ENCODE measurements around the gene CCT5. TPM values are rescaled to one million over a fixed set of nuclear protein-coding genes. Genes with fewer than 3 reads are reported as not detected.

The CCT5 gene
- total and polyA plus RNA-seq, 10 of the 15 experiments (the other 5 are each of a cell fraction or from before 2014, with no cell fraction given) = 376 to 637 (median 543) TPM

GRCh38 chr5:10275460-10275859, 25.4 kb downstream of the CCT5 start:
- in situ Hi-C loops (cut with MboI) (loop anchor here (5.0 kb wide), 1 partner anchor 142 kb away; no protein-coding TSS in a partner anchor), intact Hi-C loops (cut with micrococcal nuclease; ENCODE audit: unreplicated experiment) (no loop called here)
- ChIA-PET SMC1A (ENCODE audit: uncharacterized antibody, unreplicated experiment) (no interaction called here), RAD21 (ENCODE audit: unreplicated experiment) (no interaction called here), POLR2A (no interaction called here), CTCF (no interaction called here)
- TF ChIP-seq ZNF207 (IDR thresholded peaks at IDR 0.05; ENCODE audit: borderline replicate concordance) (no peak), NFIC (IDR thresholded peaks at IDR 0.05; ENCODE audit: low read depth, low read length) (no peak), POU2F2 (IDR thresholded peaks at IDR 0.05; ENCODE audit: borderline replicate concordance, low read depth, low read length) (no peak), TAF1 (IDR thresholded peaks at IDR 0.05; ENCODE audit: borderline replicate concordance, low read depth, low read length) (no peak), FOXM1 (IDR thresholded peaks at IDR 0.05; ENCODE audit: low read depth, low read length) (no peak), FOXK2 (IDR thresholded peaks at IDR 0.05) (no peak), YBX1 (IDR thresholded peaks at IDR 0.05) (no peak)
- H3K4me1 ChIP-seq (ENCODE audit: control insufficient read depth, insufficient read depth, low read length) = peaks cover 1% of the 10 kb centered on the region; the same call in 1 of the 2 replicates
- WGBS (ENCODE audit: insufficient coverage, insufficient replicate concordance, low lambda C conversion rate, missing lambda C conversion rate) = 40% methylated on average over 10 of the region's 10 CpGs
- FAIRE-seq = no peak
- no peaks in the 10 kb centered on the region for H3K36me3 ChIP-seq (ENCODE audit: control insufficient read depth in 2 of 2, insufficient read depth in 2 of 2, low read length in 1 of 2)
- H3K27me3 ChIP-seq (replicated peaks in 1 of 2; ENCODE audit: control insufficient read depth in 2 of 2, insufficient read depth in 2 of 2, low read length in 1 of 2) = no peaks in the 10 kb centered on the region; a peak in 1 of 4 replicates
- no TSS peak for BruUV-seq (replicated peaks)
- no peaks in the 10 kb centered on the region; the same call in 1 of the 2 replicates for H4K20me1 ChIP-seq (ENCODE audit: control insufficient read depth, insufficient read depth)
- no peak for ATAC-seq
- H3K9ac ChIP-seq (ENCODE audit: control insufficient read depth, insufficient read depth, low read length) = no peak overlapping the region
- no peak overlapping the region for H2AFZ ChIP-seq (ENCODE audit: control insufficient read depth, low read depth, low read length)
- no peaks in the 10 kb centered on the region for H3K9me3 ChIP-seq (replicated peaks; ENCODE audit: control insufficient read depth, insufficient read depth, low read length)
- no peak overlapping the region for H3K27ac ChIP-seq (ENCODE audit: control insufficient read depth, insufficient read depth)
- no peaks in the 10 kb centered on the region for H3K79me2 ChIP-seq (ENCODE audit: control insufficient read depth, insufficient read depth, low read length)
- no peak for DNase-seq (ENCODE audit: low read depth, low spot score)
- H3K4me2 ChIP-seq (ENCODE audit: control insufficient read depth, insufficient read depth) = no peak overlapping the region
- no peak overlapping the region for H3K4me3 ChIP-seq

GRCh38 chr5:10275991-10276390, 25.9 kb downstream of the CCT5 start:
- ATAC-seq = no peak
- Histone ChIP-seq H3K9ac (ENCODE audit: control insufficient read depth, insufficient read depth, low read length) (no peak overlapping the region), H3K4me1 (ENCODE audit: control insufficient read depth, insufficient read depth, low read length) (no peaks in the 10 kb centered on the region), H3K27ac (ENCODE audit: control insufficient read depth, insufficient read depth) (no peak overlapping the region), H2AFZ (ENCODE audit: control insufficient read depth, low read depth, low read length) (no peak overlapping the region), H3K27me3 (replicated peaks in 1 of 2; ENCODE audit: control insufficient read depth in 2 of 2, insufficient read depth in 2 of 2, low read length in 1 of 2) (no peaks in the 10 kb centered on the region; a peak in 1 of 4 replicates), H3K4me3 (no peak overlapping the region), H3K9me3 (replicated peaks; ENCODE audit: control insufficient read depth, insufficient read depth, low read length) (no peaks in the 10 kb centered on the region), H4K20me1 (ENCODE audit: control insufficient read depth, insufficient read depth) (no peaks in the 10 kb centered on the region), H3K36me3 (ENCODE audit: control insufficient read depth in 2 of 2, insufficient read depth in 2 of 2, low read length in 1 of 2) (no peaks in the 10 kb centered on the region), H3K79me2 (ENCODE audit: control insufficient read depth, insufficient read depth, low read length) (no peaks in the 10 kb centered on the region), H3K4me2 (ENCODE audit: control insufficient read depth, insufficient read depth) (no peak overlapping the region)
- WGBS (ENCODE audit: insufficient coverage, insufficient replicate concordance, low lambda C conversion rate, missing lambda C conversion rate) = 77% methylated on average over 9 of the region's 9 CpGs
- no peak for TF ChIP-seq CUX1 (IDR thresholded peaks at IDR 0.05; ENCODE audit: insufficient replicate concordance, low read depth, low read length)
- no peak for TF ChIP-seq SMC3 (IDR thresholded peaks at IDR 0.05; ENCODE audit: borderline replicate concordance, low read length)
- no peak for FAIRE-seq
- CTCF ChIA-PET = no interaction called here
- DNase-seq (ENCODE audit: low read depth, low spot score) = no peak
- intact Hi-C loops (cut with micrococcal nuclease; ENCODE audit: unreplicated experiment) = no loop called here
- POLR2A ChIA-PET = no interaction called here
- SMC1A ChIA-PET (ENCODE audit: uncharacterized antibody, unreplicated experiment) = no interaction called here
- RAD21 ChIA-PET (ENCODE audit: unreplicated experiment) = no interaction called here
- in situ Hi-C loops (cut with MboI) = loop anchor here (5.0 kb wide), 1 partner anchor 141 kb away; no protein-coding TSS in a partner anchor
- no TSS peak for BruUV-seq (replicated peaks)

Measured in GM12878 (cell line).